Activated CD4-positive, alpha-beta T cell treated with anti-CD3 and anti-CD28 coated beads for 48 hours (primary cell): ENCODE data around the gene SNX32.

ENCODE experiments used
- DNase-seq: peaks from one replicate; pipeline ENCODE4 v3.0.0-alpha.2; 2020

Gene SNX32

GRCh38 chr11:65833297-65834030 lies at the start of gene SNX32:
Gene SNX32 (plus strand): TSS chr11:65833963. CDS start chr11:65834066, 103 bp downstream.
- peak; percentile 98 for DNase-seq

GRCh38 chr11:65785319-65786007 lies 48.3 kb upstream of the SNX32 start:
- no peak for DNase-seq

GRCh38 chr11:65786008-65786785 lies 47.6 kb upstream of the SNX32 start:
- DNase-seq: no peak

- no peak for DNase-seq
Measured at GRCh38 chr11:65786786-65787636, 46.8 kb upstream of the SNX32 start, which contains the start of gene OVOL1. Gene OVOL1 (plus strand): TSS chr11:65787063. CDS start chr11:65787374, 311 bp downstream.

GRCh38 chr11:65787649-65788622 lies 45.8 kb upstream of the SNX32 start:
- DNase-seq: no peak

GRCh38 chr11:65788821-65789220 lies 44.9 kb upstream of the SNX32 start:
- DNase-seq: no peak

GRCh38 chr11:65789230-65790103 lies 44.3 kb upstream of the SNX32 start:
- DNase-seq: no peak

- DNase-seq: no peak
Measured at GRCh38 chr11:65790104-65790901, 43.5 kb upstream of the SNX32 start.

- DNase-seq: no peak
Measured at GRCh38 chr11:65790902-65791650, 42.7 kb upstream of the SNX32 start.

GRCh38 chr11:65791719-65792213 lies 42.0 kb upstream of the SNX32 start:
- peak; percentile 79 for DNase-seq

- DNase-seq: no peak
Measured at GRCh38 chr11:65792456-65792855, 41.3 kb upstream of the SNX32 start.

- no peak for DNase-seq
Measured at GRCh38 chr11:65793144-65793581, 40.6 kb upstream of the SNX32 start.

- DNase-seq: no peak
Measured at GRCh38 chr11:65793625-65794400, 40.0 kb upstream of the SNX32 start.

GRCh38 chr11:65794570-65795510 lies 38.9 kb upstream of the SNX32 start:
- no peak for DNase-seq

- no peak for DNase-seq
Measured at GRCh38 chr11:65796726-65797601, 36.8 kb upstream of the SNX32 start.
